K562 (cell line): ENCODE data around the gene USP5. TPM values are rescaled to one million over a fixed set of nuclear protein-coding genes. Genes with fewer than 3 reads are reported as not detected.

Experiments used
- FOXJ3 ChIP-seq: sonication (generic); formaldehyde crosslinking; IDR thresholded peaks from 2 replicates; pipeline ENCODE4 v1.4.0; 2020; ENCODE audit warnings: mild to moderate bottlenecking, missing genetic modification reagents
- KAT7 ChIP-seq: sonication (generic); formaldehyde crosslinking; IDR thresholded peaks from 2 replicates; pipeline ENCODE4 v1.8.0; 2022; ENCODE audit warnings: missing genetic modification reagents, mild to moderate bottlenecking, borderline replicate concordance
- RREB1 ChIP-seq: fragments of 250-450 bp; sonication (Bioruptor Pico); IDR thresholded peaks from 2 replicates; pipeline ENCODE4 v1.4.0; 2020
- ZBTB33 ChIP-seq: sonication (generic); formaldehyde crosslinking; IDR thresholded peaks from 2 replicates; pipeline ENCODE4 v1.8.1; 2023; ENCODE audit warnings: mild to moderate bottlenecking, missing genetic modification reagents
- ZNF224 ChIP-seq: sonication (generic); formaldehyde crosslinking; IDR thresholded peaks from 2 replicates; pipeline ENCODE4 v1.8.0; 2022; ENCODE audit warnings: mild to moderate bottlenecking, missing genetic modification reagents
- ZNF23 ChIP-seq: fragments of 250-450 bp; sonication (Bioruptor Pico); IDR thresholded peaks from 2 replicates; pipeline ENCODE4 v1.4.0; 2020; ENCODE audit warnings: mild to moderate bottlenecking
- polyA plus RNA-seq, 8 experiments: library from polyadenylated mRNA; depleted of rRNA in 4 of 8; stranded (reverse) in 5 of 8; unstranded in 3 of 8; fragments of >200 nt; fragmentation: Nextera tagmentation in 2 of 8; fragmentation: Illumina TruSeq in 1 of 8; extraction: Ambion mirVana in 2 of 8; extraction: Trizol in 1 of 8; gene quantifications; 2 replicates each; pipeline versions ENCODE4 v1.2.1 to v1.2.3, GENCODE V29; 2011 to 2014; ENCODE audit warnings: inconsistent platforms in 1 of 8, missing spikeins in 1 of 8
- total RNA-seq, 7 experiments: library from RNA; depleted of rRNA in 6 of 7; stranded (reverse); fragments of >200 nt in 6 of 7; fragmentation: Illumina TruSeq in 2 of 7; extraction: Trizol in 2 of 7; gene quantifications; 2 replicates each; pipeline versions ENCODE4 v1.2.1 to v1.2.3, GENCODE V29; 2011 to 2021; ENCODE audit warnings: low replicate concordance in 1 of 7
- TF ChIP-seq, protein P1 (sequence below), 2 experiments: IDR thresholded peaks; 2 replicates each; pipeline ENCODE4 v1.6.1; 2011; ENCODE audit warnings: borderline replicate concordance in 1 of 2, control low read depth in 1 of 2, low read depth in 1 of 2, low read length in 1 of 2, mild to moderate bottlenecking in 1 of 2, mixed read lengths in 1 of 2, moderate library complexity in 1 of 2; ENCODE audit not compliant: insufficient read depth in 1 of 2, insufficient read length in 1 of 2, poor library complexity in 1 of 2, severe bottlenecking in 1 of 2; ENCODE audit errors: extremely low read depth in 1 of 2
- TF ChIP-seq, protein P2 (sequence below): fragments of 200-800 bp; sonication (Bioruptor generic); IDR thresholded peaks from 2 replicates; pipeline ENCODE4 v1.6.1; 2017; ENCODE audit warnings: missing genetic modification characterization, missing compliant biosample characterization
- TF ChIP-seq, protein P3 (sequence below): sonication (generic); formaldehyde crosslinking; IDR thresholded peaks from 2 replicates; pipeline ENCODE4 v1.5.0; 2020; ENCODE audit warnings: missing genetic modification reagents
- TF ChIP-seq, protein P4 (sequence below): fragments of 450-650 bp; formaldehyde crosslinking; IDR thresholded peaks from 2 replicates; pipeline ENCODE4 v1.4.0; 2020; ENCODE audit warnings: mild to moderate bottlenecking, moderate library complexity

USP5 gene
- total and polyA plus RNA-seq, 9 of the 15 experiments (the other 6 are each of a cell fraction or from before 2014, with no cell fraction given), result 1.4 to 107 (median 48.6) TPM

DNA sequence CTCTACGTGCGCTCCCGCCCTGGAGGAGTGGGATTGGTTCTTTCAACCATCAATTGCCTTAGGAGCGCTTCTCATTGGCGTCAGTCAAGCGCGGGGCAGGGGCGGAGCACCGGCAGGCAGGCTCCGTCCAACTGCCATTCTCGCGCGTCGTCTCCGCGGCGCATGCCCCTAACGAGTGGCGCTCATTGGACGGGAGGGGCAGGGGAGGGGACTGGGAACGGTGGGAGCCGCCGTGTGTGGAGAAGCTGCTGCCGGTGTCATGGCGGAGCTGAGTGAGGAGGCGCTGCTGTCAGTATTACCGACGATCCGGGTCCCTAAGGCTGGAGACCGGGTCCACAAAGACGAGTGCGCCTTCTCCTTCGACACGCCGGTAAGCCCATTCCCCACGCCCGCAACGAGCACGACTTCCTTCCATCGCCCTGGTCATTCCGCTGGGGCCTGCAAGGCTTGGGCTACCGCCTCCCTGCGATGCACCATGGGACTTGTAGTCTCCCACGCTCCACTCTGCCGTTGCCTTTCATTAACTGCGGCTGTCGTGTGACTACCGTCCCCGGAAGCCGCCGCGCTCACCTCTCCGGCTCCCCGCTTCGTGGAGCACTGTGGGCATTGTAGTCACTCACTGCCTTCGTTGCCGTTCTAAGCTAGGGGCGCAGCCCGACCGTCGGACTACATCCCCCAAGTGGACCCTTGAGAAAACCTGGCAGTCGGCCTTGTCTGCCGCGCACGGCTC is at the start of gene USP5 (continued):
- no peak for TF ChIP-seq KAT7 (CRISPR knock-in tag)
- TF ChIP-seq ZBTB33 (CRISPR knock-in tag), result no peak
- TF ChIP-seq ZNF224 (CRISPR knock-in tag), result no peak
- TF ChIP-seq ZNF23 (CRISPR knock-in tag), result no peak
- TF ChIP-seq, protein P1, sequence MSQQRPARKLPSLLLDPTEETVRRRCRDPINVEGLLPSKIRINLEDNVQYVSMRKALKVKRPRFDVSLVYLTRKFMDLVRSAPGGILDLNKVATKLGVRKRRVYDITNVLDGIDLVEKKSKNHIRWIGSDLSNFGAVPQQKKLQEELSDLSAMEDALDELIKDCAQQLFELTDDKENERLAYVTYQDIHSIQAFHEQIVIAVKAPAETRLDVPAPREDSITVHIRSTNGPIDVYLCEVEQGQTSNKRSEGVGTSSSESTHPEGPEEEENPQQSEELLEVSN (IDR thresholded peaks at IDR 0.05; ENCODE audit: borderline replicate concordance in 1 of 2, extremely low read depth in 1 of 2, insufficient read depth in 1 of 2, insufficient read length in 1 of 2, low read depth in 1 of 2, low read length in 1 of 2, poor library complexity in 1 of 2, severe bottlenecking in 1 of 2), result peak; percentile 47 to 78
- TF ChIP-seq, protein P2, sequence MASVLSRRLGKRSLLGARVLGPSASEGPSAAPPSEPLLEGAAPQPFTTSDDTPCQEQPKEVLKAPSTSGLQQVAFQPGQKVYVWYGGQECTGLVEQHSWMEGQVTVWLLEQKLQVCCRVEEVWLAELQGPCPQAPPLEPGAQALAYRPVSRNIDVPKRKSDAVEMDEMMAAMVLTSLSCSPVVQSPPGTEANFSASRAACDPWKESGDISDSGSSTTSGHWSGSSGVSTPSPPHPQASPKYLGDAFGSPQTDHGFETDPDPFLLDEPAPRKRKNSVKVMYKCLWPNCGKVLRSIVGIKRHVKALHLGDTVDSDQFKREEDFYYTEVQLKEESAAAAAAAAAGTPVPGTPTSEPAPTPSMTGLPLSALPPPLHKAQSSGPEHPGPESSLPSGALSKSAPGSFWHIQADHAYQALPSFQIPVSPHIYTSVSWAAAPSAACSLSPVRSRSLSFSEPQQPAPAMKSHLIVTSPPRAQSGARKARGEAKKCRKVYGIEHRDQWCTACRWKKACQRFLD (CRISPR knock-in tag), result peak; percentile 99
- no peak for TF ChIP-seq FOXJ3 (CRISPR knock-in tag)
- TF ChIP-seq RREB1, result no peak
- TF ChIP-seq, protein P3, sequence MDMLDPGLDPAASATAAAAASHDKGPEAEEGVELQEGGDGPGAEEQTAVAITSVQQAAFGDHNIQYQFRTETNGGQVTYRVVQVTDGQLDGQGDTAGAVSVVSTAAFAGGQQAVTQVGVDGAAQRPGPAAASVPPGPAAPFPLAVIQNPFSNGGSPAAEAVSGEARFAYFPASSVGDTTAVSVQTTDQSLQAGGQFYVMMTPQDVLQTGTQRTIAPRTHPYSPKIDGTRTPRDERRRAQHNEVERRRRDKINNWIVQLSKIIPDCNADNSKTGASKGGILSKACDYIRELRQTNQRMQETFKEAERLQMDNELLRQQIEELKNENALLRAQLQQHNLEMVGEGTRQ, result peak; percentile 48
- TF ChIP-seq, protein P4, sequence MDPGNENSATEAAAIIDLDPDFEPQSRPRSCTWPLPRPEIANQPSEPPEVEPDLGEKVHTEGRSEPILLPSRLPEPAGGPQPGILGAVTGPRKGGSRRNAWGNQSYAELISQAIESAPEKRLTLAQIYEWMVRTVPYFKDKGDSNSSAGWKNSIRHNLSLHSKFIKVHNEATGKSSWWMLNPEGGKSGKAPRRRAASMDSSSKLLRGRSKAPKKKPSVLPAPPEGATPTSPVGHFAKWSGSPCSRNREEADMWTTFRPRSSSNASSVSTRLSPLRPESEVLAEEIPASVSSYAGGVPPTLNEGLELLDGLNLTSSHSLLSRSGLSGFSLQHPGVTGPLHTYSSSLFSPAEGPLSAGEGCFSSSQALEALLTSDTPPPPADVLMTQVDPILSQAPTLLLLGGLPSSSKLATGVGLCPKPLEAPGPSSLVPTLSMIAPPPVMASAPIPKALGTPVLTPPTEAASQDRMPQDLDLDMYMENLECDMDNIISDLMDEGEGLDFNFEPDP (CRISPR knock-in tag), result peak; percentile 81; the same call in 1 of the 2 replicates
